KOPT-K1 (cell line): ENCODE results near the gene TRAPPC2B.

Source experiments
- H3K27ac ChIP-seq: fragments of 200-600 bp; sonication (generic); 2 replicates; pipeline ENCODE4 v1.5.1; 2016; ENCODE audit warnings: antibody characterized with exemption, mild to moderate bottlenecking, low read depth, low read length; ENCODE audit not compliant: poor library complexity, severe bottlenecking
- H3K36me3 ChIP-seq: fragments of 200-600 bp; sonication (generic); 2 replicates; pipeline ENCODE4 v1.5.1; 2017; ENCODE audit warnings: antibody characterized with exemption, mild to moderate bottlenecking, low read length, moderate library complexity; ENCODE audit not compliant: insufficient read depth
- H3K9me3 ChIP-seq: fragments of 200-600 bp; sonication (generic); 2 replicates; pipeline ENCODE4 v1.5.1; 2017; ENCODE audit warnings: antibody characterized with exemption, low read length, mild to moderate bottlenecking; ENCODE audit not compliant: insufficient read depth, poor library complexity, severe bottlenecking

TRAPPC2B gene

GRCh38 chr19:57395710-57396109 is 32.4 kb downstream of the TRAPPC2B start:
- peaks cover 11% of the 10 kb centered on the region for H3K9me3 ChIP-seq
- no peak overlapping the region for H3K27ac ChIP-seq
- H3K36me3 ChIP-seq = peaks cover 63% of the 10 kb centered on the region

GRCh38 chr19:57398868-57399267 is 35.5 kb downstream of the TRAPPC2B start:
- Histone ChIP-seq H3K27ac (no peak overlapping the region), H3K9me3 (peaks cover 28% of the 10 kb centered on the region), H3K36me3 (peaks cover 71% of the 10 kb centered on the region)

- Histone ChIP-seq H3K36me3 (peaks cover 23% of the 10 kb centered on the region), H3K27ac (no peak overlapping the region), H3K9me3 (peaks cover 24% of the 10 kb centered on the region)
Observed at GRCh38 chr19:57403737-57404563, 40.6 kb downstream of the TRAPPC2B start.

GRCh38 chr19:57406516-57407123 is 43.3 kb downstream of the TRAPPC2B start:
- H3K27ac ChIP-seq = no peak overlapping the region
- peaks cover 11% of the 10 kb centered on the region for H3K36me3 ChIP-seq
- H3K9me3 ChIP-seq = peaks cover 19% of the 10 kb centered on the region

- peak within 1 kb of the TSS; percentile 51 for H3K27ac ChIP-seq
- no peaks in the 10 kb centered on the region for H3K9me3 ChIP-seq
- H3K36me3 ChIP-seq = peaks cover 20% of the 10 kb centered on the region
Observed at GRCh38 chr19:57410877-57411671, 47.7 kb downstream of the TRAPPC2B start, which contains the start of gene ZNF17. Gene ZNF17, plus strand, starts transcription at chr19:57411161. Its CDS starts 2,455 bp downstream, at chr19:57413616.
